Measurements from ENCODE around the gene KLK12.

- no peak for TF ChIP-seq CTCF (IDR thresholded peaks at IDR 0.05; ENCODE audit: poor library complexity)
- no peak for TF ChIP-seq EZH2 (IDR thresholded peaks at IDR 0.05; ENCODE audit: borderline replicate concordance)
Observed at GRCh38 chr19:51007488-51007887, 27.3 kb downstream of the KLK12 start.

All from hepatocyte (in vitro differentiated cells).